HG02642 (cell line): Measurements from ENCODE around the gene CD200.
"Not testable (repeated sequence)": the region's sequence is repeated elsewhere in the genome, so short reads cannot be mapped to it uniquely, and the experiment has no call there.

Experiments used
- ATAC-seq: cut with Tn5 transposase; IDR thresholded peaks from one replicate; pipeline ENCODE4 v1.9.1; 2021; ENCODE audit warnings: mild to moderate bottlenecking; ENCODE audit not compliant: unreplicated experiment, poor library complexity

CD200 gene

DNA sequence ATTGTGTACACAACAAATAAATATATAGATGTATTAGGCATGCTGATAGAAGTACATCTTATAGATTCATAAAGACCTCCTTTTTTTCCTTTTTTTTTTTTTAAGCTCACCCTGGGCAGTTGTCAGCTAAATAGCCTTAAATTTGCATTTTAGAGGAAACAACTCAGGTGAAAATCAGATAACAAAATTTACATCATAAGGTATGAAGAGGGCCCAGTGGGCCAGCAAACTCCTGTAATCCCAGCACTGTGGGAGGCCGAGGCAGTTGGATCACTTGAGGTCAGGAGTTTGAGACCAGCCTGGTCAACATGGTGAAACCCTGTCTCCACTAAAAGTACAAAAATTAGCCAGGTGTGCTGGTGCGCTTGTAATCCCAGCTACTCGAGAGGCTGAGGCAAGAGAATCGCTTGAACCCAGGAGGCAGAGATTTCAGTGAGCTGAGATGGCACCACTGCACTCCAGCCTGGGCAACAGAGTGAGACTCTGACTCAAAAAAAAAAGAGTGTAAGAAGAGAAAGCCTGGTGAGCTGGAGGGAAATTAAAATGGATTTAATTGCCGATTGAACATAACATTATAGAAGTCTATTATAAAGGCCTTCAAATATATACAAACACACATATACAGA lies 72.1 kb downstream of the CD200 start:
- not testable (repeated sequence) for ATAC-seq

DNA sequence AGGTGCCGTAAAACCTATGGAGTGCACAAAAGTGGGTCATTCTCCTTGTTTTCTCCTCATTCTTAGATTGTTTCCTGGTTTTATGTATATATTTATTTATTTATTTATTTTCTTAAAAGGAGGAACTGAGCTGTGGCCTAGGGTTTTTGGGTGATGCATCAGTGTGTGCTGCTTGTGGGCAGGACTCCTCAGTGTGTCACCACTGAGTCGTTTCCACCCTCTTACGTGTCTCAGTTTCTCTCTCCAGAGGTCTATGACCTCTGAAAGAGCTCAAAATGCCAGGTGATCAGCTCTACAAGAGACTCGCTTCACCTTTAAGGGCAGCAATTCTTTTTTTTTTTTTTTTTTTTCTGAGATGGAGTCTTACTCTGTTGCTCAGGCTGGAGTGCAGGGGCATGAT lies 72.9 kb downstream of the CD200 start:
- ATAC-seq: peak; percentile 51

DNA sequence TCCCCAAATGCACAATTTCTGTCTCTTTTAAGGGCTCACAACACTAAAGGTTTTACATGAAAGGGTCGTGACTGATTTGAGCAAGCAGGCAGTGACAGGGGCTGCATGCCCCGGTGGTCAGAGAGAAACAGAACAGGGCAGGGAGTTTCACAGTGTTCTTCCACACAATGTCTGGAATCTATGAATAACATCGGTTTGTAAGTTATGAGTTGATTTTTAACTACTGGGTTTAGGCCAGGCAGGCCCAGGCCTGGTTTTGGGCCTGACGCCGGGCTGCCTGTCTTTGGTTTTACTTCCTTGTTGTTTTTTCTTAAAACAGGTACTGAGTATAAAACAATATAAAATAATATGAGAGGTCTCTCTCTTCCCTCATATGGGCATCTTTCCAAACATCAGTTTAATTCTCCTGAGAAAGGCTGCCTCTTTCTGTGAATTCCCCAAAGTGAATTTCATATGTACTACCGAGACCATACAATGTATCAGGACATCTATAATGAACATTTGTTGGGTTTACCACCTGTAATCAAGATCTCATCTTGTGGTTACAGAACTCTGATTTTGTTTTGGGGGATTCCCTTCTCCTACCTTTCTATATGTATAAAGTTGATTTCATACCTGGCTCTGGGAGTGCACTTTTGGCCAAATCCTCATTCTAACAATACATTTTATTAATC lies 74.4 kb downstream of the CD200 start:
- peak; percentile 45 for ATAC-seq

DNA sequence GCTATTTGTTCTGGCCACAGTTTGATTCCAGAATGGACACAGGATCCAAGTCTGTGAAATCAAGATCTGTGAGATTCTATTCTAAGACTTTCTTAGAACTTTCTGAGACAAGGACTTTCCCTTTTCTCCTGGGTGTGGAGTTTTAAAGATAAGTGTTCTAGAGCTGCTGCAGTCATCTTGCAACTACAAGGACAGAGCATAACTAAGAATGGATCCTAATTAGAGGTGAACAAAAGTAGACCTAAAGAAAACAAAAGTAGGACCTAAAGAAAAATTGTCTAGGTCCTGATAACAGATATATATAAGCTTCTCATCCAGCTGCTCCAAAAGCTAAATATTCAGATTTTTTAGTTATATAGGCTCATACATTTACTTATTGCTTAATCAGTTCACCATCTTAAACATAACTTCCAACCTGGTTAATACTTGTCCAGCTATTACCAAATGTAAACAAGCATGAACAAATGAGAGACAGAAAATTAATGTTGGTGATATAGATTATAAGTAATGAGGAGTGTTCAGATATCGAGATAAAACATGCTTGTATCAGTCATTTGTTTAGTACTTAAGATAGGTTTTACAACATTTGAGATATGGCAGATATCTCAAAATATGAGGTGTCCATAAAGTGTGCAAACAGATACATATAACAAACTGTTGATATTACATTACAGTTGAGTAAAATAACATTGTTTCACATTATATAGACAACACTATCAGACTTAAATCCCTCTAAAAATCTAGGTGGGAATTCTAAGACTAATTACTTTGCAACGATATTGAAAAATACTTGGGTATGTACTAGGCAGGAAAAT lies 75.1 kb downstream of the CD200 start:
- peak; percentile 35 for ATAC-seq

GRCh38 chr3:112409041-112409440 lies 76.1 kb downstream of the CD200 start:
- ATAC-seq: no peak

DNA sequence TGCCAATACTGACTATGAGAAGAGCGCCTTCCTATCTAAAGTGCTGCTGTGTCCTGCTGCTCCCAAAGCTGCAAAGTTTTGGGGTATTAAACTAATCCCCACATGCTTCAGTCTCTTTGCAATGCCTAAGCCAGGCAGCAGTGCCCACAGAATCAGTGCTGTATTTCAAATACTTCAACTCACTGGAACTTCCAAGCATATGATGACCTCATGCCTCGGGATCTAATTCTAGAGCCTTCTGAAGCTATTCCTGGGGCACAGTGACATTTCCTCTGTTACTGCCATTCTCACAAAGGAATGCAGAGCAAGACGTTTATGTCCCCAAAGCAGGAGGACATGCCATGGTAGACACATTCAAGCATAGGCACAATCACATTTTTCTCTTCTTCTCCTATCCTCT lies 78.5 kb downstream of the CD200 start:
- no peak for ATAC-seq
